Measurements from ENCODE around the gene SPPL2B.

SPPL2B gene

GRCh38 chr19:2291185-2291751, 37.2 kb upstream of the SPPL2B start:
- H3K79me2 ChIP-seq (ENCODE audit: low read length): no peaks in the 10 kb centered on the region
- no peak overlapping the region for H3K4me3 ChIP-seq (ENCODE audit: low read length)
- DNase-seq: no peak
- H2AFZ ChIP-seq (ENCODE audit: low read length): no peak overlapping the region
- H3K9me3 ChIP-seq (replicated peaks; ENCODE audit: insufficient read depth, low read length): no peaks in the 10 kb centered on the region
- no peak for TF ChIP-seq EZH2phosphoT487 (IDR thresholded peaks at IDR 0.05; ENCODE audit: low read length)
- TF ChIP-seq EZH2 (optimal IDR thresholded peaks at IDR 0.05; ENCODE audit: low read depth, low read length): no peak
- no peak overlapping the region for H3K9ac ChIP-seq (ENCODE audit: low read length)
- no peaks in the 10 kb centered on the region for H3F3A ChIP-seq (ENCODE audit: insufficient read depth, low read length)
- peaks cover 4% of the 10 kb centered on the region; the same call in 1 of the 2 replicates for H3K27me3 ChIP-seq (replicated peaks; ENCODE audit: insufficient read depth, low read length)
- H3K36me3 ChIP-seq (replicated peaks; ENCODE audit: insufficient read depth, low read length): no peaks in the 10 kb centered on the region
- H3K4me1 ChIP-seq (ENCODE audit: low read length): peaks cover 7% of the 10 kb centered on the region
- no peak overlapping the region for H3K4me2 ChIP-seq (ENCODE audit: low read depth, low read length)
- H3K9me2 ChIP-seq (replicated peaks; ENCODE audit: insufficient read depth, low read length): no peaks in the 10 kb centered on the region
- H3K27ac ChIP-seq (ENCODE audit: low read length): no peak overlapping the region
- no peaks in the 10 kb centered on the region for H4K20me1 ChIP-seq (ENCODE audit: insufficient read depth, low read length)

- Histone ChIP-seq H3K9me3 (replicated peaks; ENCODE audit: insufficient read depth, low read length) (no peaks in the 10 kb centered on the region), H3K27me3 (replicated peaks; ENCODE audit: insufficient read depth, low read length) (peaks cover 4% of the 10 kb centered on the region; the same call in 1 of the 2 replicates), H3K27ac (ENCODE audit: low read length) (no peak overlapping the region), H2AFZ (ENCODE audit: low read length) (no peak overlapping the region), H4K20me1 (ENCODE audit: insufficient read depth, low read length) (no peaks in the 10 kb centered on the region), H3F3A (ENCODE audit: insufficient read depth, low read length) (no peaks in the 10 kb centered on the region), H3K9me2 (replicated peaks; ENCODE audit: insufficient read depth, low read length) (no peaks in the 10 kb centered on the region), H3K4me2 (ENCODE audit: low read depth, low read length) (no peak overlapping the region), H3K4me1 (ENCODE audit: low read length) (no peaks in the 10 kb centered on the region), H3K4me3 (ENCODE audit: low read length) (no peak overlapping the region), H3K79me2 (ENCODE audit: low read length) (no peaks in the 10 kb centered on the region), H3K36me3 (replicated peaks; ENCODE audit: insufficient read depth, low read length) (no peaks in the 10 kb centered on the region), H3K9ac (ENCODE audit: low read length) (no peak overlapping the region)
- TF ChIP-seq EZH2phosphoT487 (IDR thresholded peaks at IDR 0.05; ENCODE audit: low read length) (no peak), EZH2 (optimal IDR thresholded peaks at IDR 0.05; ENCODE audit: low read depth, low read length) (no peak), CTCF (IDR thresholded peaks at IDR 0.05; ENCODE audit: low read length) (no peak)
- DNase-seq: no peak
Measured at GRCh38 chr19:2294687-2295335, 33.7 kb upstream of the SPPL2B start.

- Histone ChIP-seq H3K9me2 (replicated peaks; ENCODE audit: insufficient read depth, low read length) (no peaks in the 10 kb centered on the region), H3K4me3 (ENCODE audit: low read length) (no peak overlapping the region), H3K36me3 (replicated peaks; ENCODE audit: insufficient read depth, low read length) (no peaks in the 10 kb centered on the region), H2AFZ (ENCODE audit: low read length) (no peak overlapping the region), H3K79me2 (ENCODE audit: low read length) (no peaks in the 10 kb centered on the region), H3K27me3 (replicated peaks; ENCODE audit: insufficient read depth, low read length) (peaks cover 9% of the 10 kb centered on the region), H3K9me3 (replicated peaks; ENCODE audit: insufficient read depth, low read length) (no peaks in the 10 kb centered on the region), H3K27ac (ENCODE audit: low read length) (no peak overlapping the region), H4K20me1 (ENCODE audit: insufficient read depth, low read length) (no peaks in the 10 kb centered on the region), H3F3A (ENCODE audit: insufficient read depth, low read length) (no peaks in the 10 kb centered on the region), H3K9ac (ENCODE audit: low read length) (no peak overlapping the region), H3K4me2 (ENCODE audit: low read depth, low read length) (no peak overlapping the region), H3K4me1 (ENCODE audit: low read length) (no peaks in the 10 kb centered on the region)
- no peak for DNase-seq
- no peak for TF ChIP-seq EZH2phosphoT487 (IDR thresholded peaks at IDR 0.05; ENCODE audit: low read length)
- no peak for TF ChIP-seq CTCF (IDR thresholded peaks at IDR 0.05; ENCODE audit: low read length)
- no peak for TF ChIP-seq EZH2 (optimal IDR thresholded peaks at IDR 0.05; ENCODE audit: low read depth, low read length)
Measured at GRCh38 chr19:2296141-2296540, 32.3 kb upstream of the SPPL2B start.

GRCh38 chr19:2300533-2300932, 28.0 kb upstream of the SPPL2B start:
- H3K36me3 ChIP-seq (replicated peaks; ENCODE audit: insufficient read depth, low read length): no peaks in the 10 kb centered on the region
- TF ChIP-seq EZH2phosphoT487 (IDR thresholded peaks at IDR 0.05; ENCODE audit: low read length) (no peak), EZH2 (optimal IDR thresholded peaks at IDR 0.05; ENCODE audit: low read depth, low read length) (no peak), CTCF (IDR thresholded peaks at IDR 0.05; ENCODE audit: low read length) (no peak)
- peaks cover 49% of the 10 kb centered on the region for H3K27me3 ChIP-seq (replicated peaks; ENCODE audit: insufficient read depth, low read length)
- H3K79me2 ChIP-seq (ENCODE audit: low read length): no peaks in the 10 kb centered on the region
- no peak overlapping the region for H3K27ac ChIP-seq (ENCODE audit: low read length)
- H3K4me3 ChIP-seq (ENCODE audit: low read length): no peak overlapping the region
- H3K9me3 ChIP-seq (replicated peaks; ENCODE audit: insufficient read depth, low read length): no peaks in the 10 kb centered on the region
- DNase-seq: no peak
- H3K4me2 ChIP-seq (ENCODE audit: low read depth, low read length): no peak overlapping the region
- H4K20me1 ChIP-seq (ENCODE audit: insufficient read depth, low read length): no peaks in the 10 kb centered on the region
- H3K9me2 ChIP-seq (replicated peaks; ENCODE audit: insufficient read depth, low read length): no peaks in the 10 kb centered on the region
- no peak overlapping the region for H2AFZ ChIP-seq (ENCODE audit: low read length)
- H3K4me1 ChIP-seq (ENCODE audit: low read length): no peaks in the 10 kb centered on the region
- no peaks in the 10 kb centered on the region for H3F3A ChIP-seq (ENCODE audit: insufficient read depth, low read length)
- H3K9ac ChIP-seq (ENCODE audit: low read length): no peak overlapping the region

Measured in MM.1S (cell line).